H9 (cell line): ENCODE data around the gene SLC8B1. TPM values are rescaled to one million over a fixed set of nuclear protein-coding genes. Genes with fewer than 3 reads are reported as not detected.
A peak's percentile ranks its signal among the peaks of the same experiment; 100 is the strongest.

Source experiments
- DNase-seq: peaks from one replicate; pipeline ENCODE4 v3.0.0-alpha.2; 2017
- H2AFZ ChIP-seq: one replicate; pipeline ENCODE4 v1.6.1; 2013; ENCODE audit warnings: mild to moderate bottlenecking, low read length, control low read depth, moderate library complexity
- H2AK5ac ChIP-seq: 2 replicates; pipeline ENCODE4 v1.6.1; 2013; ENCODE audit warnings: low read length, control low read depth, mixed read lengths; ENCODE audit not compliant: insufficient read length
- H2BK120ac ChIP-seq: one replicate; pipeline ENCODE4 v1.6.1; 2013; ENCODE audit warnings: low read depth, mild to moderate bottlenecking, low read length, control low read depth, inconsistent platforms; ENCODE audit not compliant: poor library complexity, severe bottlenecking
- H2BK12ac ChIP-seq: 2 replicates; pipeline ENCODE4 v1.6.1; 2013; ENCODE audit warnings: low read length, control low read depth, mixed read lengths, low read depth; ENCODE audit not compliant: insufficient read length
- H2BK15ac ChIP-seq: 2 replicates; pipeline ENCODE4 v1.6.1; 2013; ENCODE audit warnings: low read depth, low read length, control low read depth
- H2BK20ac ChIP-seq: one replicate; pipeline ENCODE4 v1.6.1; 2013; ENCODE audit warnings: low read depth, mild to moderate bottlenecking, low read length, control low read depth, inconsistent platforms; ENCODE audit not compliant: poor library complexity, severe bottlenecking
- H2BK5ac ChIP-seq: 2 replicates; pipeline ENCODE4 v1.6.1; 2013; ENCODE audit warnings: low read length, control low read depth, mixed read lengths; ENCODE audit not compliant: insufficient read length
- H3K14ac ChIP-seq: 2 replicates; pipeline ENCODE4 v1.6.1; 2013; ENCODE audit warnings: low read length, control low read depth; ENCODE audit not compliant: insufficient read depth
- H3K18ac ChIP-seq: 2 replicates; pipeline ENCODE4 v1.6.1; 2013; ENCODE audit warnings: low read depth, mild to moderate bottlenecking, mixed read lengths, low read length, control low read depth; ENCODE audit not compliant: insufficient read length
- H3K23ac ChIP-seq: 2 replicates; pipeline ENCODE4 v1.6.1; 2013; ENCODE audit warnings: low read length, control low read depth, mixed read lengths, low read depth; ENCODE audit not compliant: insufficient read length
- H3K23me2 ChIP-seq: 2 replicates; pipeline ENCODE4 v1.6.1; 2013; ENCODE audit warnings: low read depth, mild to moderate bottlenecking, mixed read lengths, low read length, control low read depth; ENCODE audit not compliant: insufficient read length, poor library complexity, severe bottlenecking
- H3K27ac ChIP-seq: 2 replicates; pipeline ENCODE4 v1.5.1; 2013; ENCODE audit warnings: low read length, control low read depth, mixed read lengths, low read depth; ENCODE audit not compliant: insufficient read length
- H3K27me3 ChIP-seq: 2 replicates; pipeline ENCODE4 v1.6.1; 2013; ENCODE audit warnings: low read length, control low read depth, inconsistent platforms; ENCODE audit not compliant: insufficient read depth
- H3K4ac ChIP-seq: 2 replicates; pipeline ENCODE4 v1.6.1; 2013; ENCODE audit warnings: low read depth, mild to moderate bottlenecking, control low read depth, inconsistent platforms, low read length, moderate library complexity
- H3K4me1 ChIP-seq: 2 replicates; pipeline ENCODE4 v1.6.1; 2013; ENCODE audit warnings: low read length, control low read depth, inconsistent platforms; ENCODE audit not compliant: insufficient read depth
- H3K4me2 ChIP-seq: 2 replicates; pipeline ENCODE4 v1.6.1; 2013; ENCODE audit warnings: low read length, control low read depth, mixed read lengths; ENCODE audit not compliant: insufficient read length, insufficient read depth
- H3K56ac ChIP-seq: 2 replicates; pipeline ENCODE4 v1.6.1; 2013; ENCODE audit warnings: low read depth, mild to moderate bottlenecking, mixed read lengths, low read length, control low read depth; ENCODE audit not compliant: insufficient read length
- H3K79me1 ChIP-seq: 2 replicates; pipeline ENCODE4 v1.6.1; 2013; ENCODE audit warnings: low read depth, mild to moderate bottlenecking, moderate library complexity, low read length, control low read depth, inconsistent platforms; ENCODE audit not compliant: insufficient read depth, poor library complexity, severe bottlenecking
- H3K79me2 ChIP-seq: 2 replicates; pipeline ENCODE4 v1.6.1; 2013; ENCODE audit warnings: low read length, control low read depth, inconsistent platforms; ENCODE audit not compliant: insufficient read depth
- H3K9ac ChIP-seq: 2 replicates; pipeline ENCODE4 v1.6.1; 2013; ENCODE audit warnings: low read length, control low read depth, mixed read lengths; ENCODE audit not compliant: insufficient read length; ENCODE audit errors: extremely low read depth
- H3K9me3 ChIP-seq: one replicate; pipeline ENCODE4 v1.6.1; 2013; ENCODE audit warnings: low read depth, low read length, inconsistent platforms; ENCODE audit not compliant: control insufficient read depth
- H3T11ph ChIP-seq: one replicate; pipeline ENCODE4 v1.6.1; 2013; ENCODE audit warnings: mild to moderate bottlenecking, low read length, control low read depth, inconsistent platforms
- H4K20me1 ChIP-seq: one replicate; pipeline ENCODE4 v1.6.1; 2013; ENCODE audit not compliant: control insufficient read depth, insufficient read length, insufficient read depth
- H4K5ac ChIP-seq: 2 replicates; pipeline ENCODE4 v1.6.1; 2013; ENCODE audit warnings: low read depth, mild to moderate bottlenecking, mixed read lengths, low read length, control low read depth; ENCODE audit not compliant: insufficient read length
- H4K8ac ChIP-seq: replicated peaks from 2 replicates; pipeline ENCODE4 v1.6.1; 2013; ENCODE audit warnings: low read length, control low read depth, mixed read lengths, low read depth; ENCODE audit not compliant: insufficient read length
- H4K91ac ChIP-seq: 2 replicates; pipeline ENCODE4 v1.6.1; 2013; ENCODE audit warnings: low read depth, mild to moderate bottlenecking, moderate library complexity, mixed read lengths, low read length, control low read depth; ENCODE audit not compliant: insufficient read length
- H3K27ac Mint-ChIP-seq, 3 experiments: 2 replicates in 2 of 3; 3 replicates in 1 of 3; pipeline ENCODE4 v1.8.0; 2020 to 2021; ENCODE audit warnings: mixed read lengths in 3 of 3, mild to moderate bottlenecking in 1 of 3, moderate library complexity in 1 of 3
- H3K27me3 Mint-ChIP-seq: 2 replicates; pipeline ENCODE4 v1.8.0; 2021; ENCODE audit warnings: low read depth, mild to moderate bottlenecking, moderate library complexity, mixed read lengths
- H3K36me3 Mint-ChIP-seq, 3 experiments: 2 replicates in 2 of 3; 3 replicates in 1 of 3; pipeline ENCODE4 v1.8.0; 2020 to 2021; ENCODE audit warnings: low read depth in 3 of 3, mixed read lengths in 3 of 3; ENCODE audit not compliant: insufficient read depth in 1 of 3
- H3K4me1 Mint-ChIP-seq, 2 experiments: 2 replicates each; pipeline ENCODE4 v1.8.0; 2020; ENCODE audit warnings: mixed read lengths in 2 of 2
- H3K4me3 Mint-ChIP-seq, 2 experiments: 2 replicates in 1 of 2; 3 replicates in 1 of 2; pipeline ENCODE4 v1.8.0; 2020 to 2021; ENCODE audit warnings: mild to moderate bottlenecking in 2 of 2, mixed read lengths in 2 of 2, moderate library complexity in 1 of 2
- H3K9me3 Mint-ChIP-seq, 2 experiments: 2 replicates in 1 of 2; 3 replicates in 1 of 2; pipeline ENCODE4 v1.8.0; 2020; ENCODE audit warnings: mild to moderate bottlenecking in 2 of 2, mixed read lengths in 2 of 2, moderate library complexity in 1 of 2
- WGBS: extraction: QIAGEN DNeasy Blood & Tissue Kit; methylation state at CpG from one replicate; pipeline ENCODE4 v1.1.7; 2013; ENCODE audit warnings: missing lambda C conversion rate, low lambda C conversion rate, mixed read lengths; ENCODE audit not compliant: insufficient read length; ENCODE audit errors: extremely low coverage; 5-methylcytosine and 5-hydroxymethylcytosine counted together
- total RNA-seq: library from RNA; stranded (reverse); gene quantifications from 2 replicates; pipeline ENCODE4 v1.2.1, GENCODE V29; 2021
- TF ChIP-seq, protein P1 (sequence below): fragments of 200-600 bp; sonication (generic); conservative IDR thresholded peaks from 3 replicates; pipeline ENCODE4 v1.8.0; 2021; ENCODE audit warnings: antibody characterized with exemption, mild to moderate bottlenecking

The SLC8B1 gene
- total RNA-seq, 1 experiment from 2014 or later = 10.4 TPM

DNA sequence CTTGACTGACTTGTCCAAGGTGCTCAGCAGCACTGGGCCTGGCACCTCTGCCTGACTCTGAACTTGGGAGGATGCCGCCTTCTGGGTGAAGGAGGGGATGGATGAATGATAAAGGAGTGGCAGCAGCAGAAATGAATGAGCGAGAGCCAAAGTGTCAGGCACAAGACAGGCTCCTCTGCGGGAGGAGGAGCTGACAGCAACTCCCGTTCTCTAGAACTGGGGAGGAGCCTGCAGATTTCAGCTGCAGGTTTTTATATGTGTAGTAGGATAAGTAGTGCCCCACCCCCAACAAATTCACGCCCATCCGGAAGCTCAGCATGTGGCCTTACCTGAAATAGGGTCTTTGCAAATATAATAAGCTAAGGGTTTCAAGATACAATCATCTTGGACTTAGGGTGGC lies 33.1 kb downstream of the SLC8B1 start:
- Histone ChIP-seq H4K8ac (no peak overlapping the region), H3K27me3 (no peaks in the 10 kb centered on the region), H3K9me3 (no peaks in the 10 kb centered on the region), H2AFZ (no peak overlapping the region), H3K56ac (no peak overlapping the region), H2BK5ac (no peak overlapping the region), H4K5ac (no peak overlapping the region), H3K27ac (no peak overlapping the region), H3K4me1 (no peaks in the 10 kb centered on the region; the same call in 1 of the 2 replicates), H3K9ac (no peak overlapping the region), H3K18ac (no peak overlapping the region), H4K91ac (no peak overlapping the region), H4K20me1 (no peaks in the 10 kb centered on the region), H3K4me2 (no peak overlapping the region), H3K14ac (no peak overlapping the region), H3K79me2 (no peaks in the 10 kb centered on the region), H2BK15ac (no peak overlapping the region), H2BK12ac (no peak overlapping the region), H2AK5ac (no peak overlapping the region), H3K23ac (no peak overlapping the region), H2BK20ac (no peak overlapping the region), H3K4ac (no peak overlapping the region), H3K23me2 (no peaks in the 10 kb centered on the region), H3T11ph (no peak overlapping the region), H3K79me1 (no peaks in the 10 kb centered on the region), H2BK120ac (no peak overlapping the region)
- H3K27me3 Mint-ChIP-seq = peaks cover 1% of the 10 kb centered on the region
- no CpG with 5 or more reads among the region's 6 CpGs for WGBS
- TF ChIP-seq, protein P1, sequence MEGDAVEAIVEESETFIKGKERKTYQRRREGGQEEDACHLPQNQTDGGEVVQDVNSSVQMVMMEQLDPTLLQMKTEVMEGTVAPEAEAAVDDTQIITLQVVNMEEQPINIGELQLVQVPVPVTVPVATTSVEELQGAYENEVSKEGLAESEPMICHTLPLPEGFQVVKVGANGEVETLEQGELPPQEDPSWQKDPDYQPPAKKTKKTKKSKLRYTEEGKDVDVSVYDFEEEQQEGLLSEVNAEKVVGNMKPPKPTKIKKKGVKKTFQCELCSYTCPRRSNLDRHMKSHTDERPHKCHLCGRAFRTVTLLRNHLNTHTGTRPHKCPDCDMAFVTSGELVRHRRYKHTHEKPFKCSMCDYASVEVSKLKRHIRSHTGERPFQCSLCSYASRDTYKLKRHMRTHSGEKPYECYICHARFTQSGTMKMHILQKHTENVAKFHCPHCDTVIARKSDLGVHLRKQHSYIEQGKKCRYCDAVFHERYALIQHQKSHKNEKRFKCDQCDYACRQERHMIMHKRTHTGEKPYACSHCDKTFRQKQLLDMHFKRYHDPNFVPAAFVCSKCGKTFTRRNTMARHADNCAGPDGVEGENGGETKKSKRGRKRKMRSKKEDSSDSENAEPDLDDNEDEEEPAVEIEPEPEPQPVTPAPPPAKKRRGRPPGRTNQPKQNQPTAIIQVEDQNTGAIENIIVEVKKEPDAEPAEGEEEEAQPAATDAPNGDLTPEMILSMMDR = no peak
- H3K9me3 Mint-ChIP-seq = no peaks in the 10 kb centered on the region
- H3K36me3 Mint-ChIP-seq = peaks cover 8 to 16% (median 13%) of the 10 kb centered on the region in 3 experiments; a peak in 6 of 7 replicates
- H3K4me3 Mint-ChIP-seq = no peak overlapping the region
- DNase-seq = no peak
- H3K4me1 Mint-ChIP-seq = peaks cover 27 to 38% of the 10 kb centered on the region in 2 experiments
- peak overlapping the region in 2 of 3 experiments; percentile 19 to 75; a peak in 2 of 7 replicates for H3K27ac Mint-ChIP-seq
